Thyroid gland (tissue), 4 donors: ENCODE results near the gene DCDC2.

Experiments used
- POLR2A ChIP-seq, 2 donors: fragments of 450-650 bp; IDR thresholded peaks; one replicate each; pipeline ENCODE4 v1.6.1; 2017; ENCODE audit warnings: antibody characterized with exemption in 2 of 2, mild to moderate bottlenecking in 2 of 2, moderate library complexity in 1 of 2
- TF ChIP-seq, protein P1 (sequence below), 6 experiments: fragments of 200-600 bp in 3 of 6; fragments of 450-650 bp in 3 of 6; sonication (generic) in 3 of 6; IDR thresholded peaks; one replicate each; pipeline ENCODE4 v1.5.1; 2016 to 2019; ENCODE audit warnings: antibody characterized with exemption in 6 of 6, mild to moderate bottlenecking in 2 of 6, inconsistent platforms in 1 of 6, moderate library complexity in 1 of 6

DNA sequence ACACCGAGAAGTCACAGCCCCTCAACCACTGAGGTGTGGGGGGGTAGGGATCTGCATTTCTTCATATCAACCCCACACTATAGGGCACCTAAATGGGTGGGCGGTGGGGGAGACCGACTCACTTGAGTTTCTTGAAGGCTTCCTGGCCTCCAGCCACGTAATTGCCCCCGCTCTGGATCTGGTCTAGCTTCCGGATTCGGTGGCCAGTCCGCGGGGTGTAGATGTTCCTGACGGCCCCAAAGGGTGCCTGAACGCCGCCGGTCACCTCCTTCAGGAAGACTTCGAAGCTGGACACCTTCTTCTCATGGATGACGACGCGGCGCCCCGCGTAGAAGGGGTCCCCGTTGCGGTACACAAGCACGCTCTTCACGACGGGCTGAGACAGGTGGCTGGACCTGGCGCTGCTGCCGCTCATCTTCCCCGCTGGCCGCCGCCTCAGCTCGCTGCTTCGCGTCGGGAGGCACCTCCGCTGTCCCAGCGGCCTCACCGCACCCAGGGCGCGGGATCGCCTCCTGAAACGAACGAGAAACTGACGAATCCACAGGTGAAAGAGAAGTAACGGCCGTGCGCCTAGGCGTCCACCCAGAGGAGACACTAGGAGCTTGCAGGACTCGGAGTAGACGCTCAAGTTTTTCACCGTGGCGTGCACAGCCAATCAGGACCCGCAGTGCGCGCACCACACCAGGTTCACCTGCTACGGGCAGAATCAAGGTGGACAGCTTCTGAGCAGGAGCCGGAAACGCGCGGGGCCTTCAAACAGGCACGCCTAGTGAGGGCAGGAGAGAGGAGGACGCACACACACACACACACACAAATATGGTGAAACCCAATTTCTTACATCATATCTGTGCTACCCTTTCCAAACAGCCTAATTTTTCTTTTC is at the start of gene DCDC2:
- TF ChIP-seq, protein P1, sequence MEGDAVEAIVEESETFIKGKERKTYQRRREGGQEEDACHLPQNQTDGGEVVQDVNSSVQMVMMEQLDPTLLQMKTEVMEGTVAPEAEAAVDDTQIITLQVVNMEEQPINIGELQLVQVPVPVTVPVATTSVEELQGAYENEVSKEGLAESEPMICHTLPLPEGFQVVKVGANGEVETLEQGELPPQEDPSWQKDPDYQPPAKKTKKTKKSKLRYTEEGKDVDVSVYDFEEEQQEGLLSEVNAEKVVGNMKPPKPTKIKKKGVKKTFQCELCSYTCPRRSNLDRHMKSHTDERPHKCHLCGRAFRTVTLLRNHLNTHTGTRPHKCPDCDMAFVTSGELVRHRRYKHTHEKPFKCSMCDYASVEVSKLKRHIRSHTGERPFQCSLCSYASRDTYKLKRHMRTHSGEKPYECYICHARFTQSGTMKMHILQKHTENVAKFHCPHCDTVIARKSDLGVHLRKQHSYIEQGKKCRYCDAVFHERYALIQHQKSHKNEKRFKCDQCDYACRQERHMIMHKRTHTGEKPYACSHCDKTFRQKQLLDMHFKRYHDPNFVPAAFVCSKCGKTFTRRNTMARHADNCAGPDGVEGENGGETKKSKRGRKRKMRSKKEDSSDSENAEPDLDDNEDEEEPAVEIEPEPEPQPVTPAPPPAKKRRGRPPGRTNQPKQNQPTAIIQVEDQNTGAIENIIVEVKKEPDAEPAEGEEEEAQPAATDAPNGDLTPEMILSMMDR (IDR thresholded peaks at IDR 0.05) = peak in 3 of 6 experiments; percentile 2 to 18 (median 15)
- TF ChIP-seq POLR2A (IDR thresholded peaks at IDR 0.05) = peak in 1 of 2 donors; percentile 85
